Astrocyte (in vitro differentiated cells and primary cell): ENCODE data around the gene UBN2. TPM values are rescaled to one million over a fixed set of nuclear protein-coding genes. Genes with fewer than 3 reads are reported as not detected.

Experiments
- DNase-seq: peaks from one replicate; pipeline ENCODE4 v3.0.0-alpha.2; 2010; ENCODE audit warnings: low read depth
- FAIRE-seq: peaks from 2 replicates; lab custom pipeline; 2011; peaks lifted over from hg19 to GRCh38; lab: Jason Lieb, UNC
- H2AFZ ChIP-seq: 2 replicates; pipeline ENCODE4 v1.6.0; 2012; ENCODE audit warnings: low read depth, low read length, inconsistent platforms
- H3K27ac ChIP-seq: 2 replicates; pipeline ENCODE4 v1.5.1; 2011; ENCODE audit warnings: low read depth, low read length, inconsistent platforms
- H3K27me3 ChIP-seq: 2 replicates; pipeline ENCODE4 v1.6.0; 2011; ENCODE audit warnings: low read length, inconsistent platforms; ENCODE audit not compliant: insufficient read depth
- H3K36me3 ChIP-seq: 2 replicates; pipeline ENCODE4 v1.5.1; 2011; ENCODE audit warnings: low read length, inconsistent platforms; ENCODE audit not compliant: insufficient read depth
- H3K4me1 ChIP-seq: 2 replicates; pipeline ENCODE4 v1.5.1; 2011; ENCODE audit warnings: low read length, inconsistent platforms; ENCODE audit not compliant: insufficient read depth
- H3K4me2 ChIP-seq: 2 replicates; pipeline ENCODE4 v1.6.0; 2012; ENCODE audit warnings: low read length, inconsistent platforms
- H3K4me3 ChIP-seq: 2 replicates; pipeline ENCODE4 v1.5.1; 2011; ENCODE audit warnings: low read depth, mild to moderate bottlenecking, low read length, inconsistent platforms; ENCODE audit not compliant: insufficient read depth
- H3K79me2 ChIP-seq: 2 replicates; pipeline ENCODE4 v1.6.0; 2012; ENCODE audit warnings: mild to moderate bottlenecking, low read length, inconsistent platforms; ENCODE audit not compliant: insufficient read depth
- H3K9ac ChIP-seq: 2 replicates; pipeline ENCODE4 v1.6.0; 2012; ENCODE audit warnings: mild to moderate bottlenecking, low read length, inconsistent platforms
- H3K9me3 ChIP-seq: 2 replicates; pipeline ENCODE4 v1.5.1; 2012; ENCODE audit warnings: low read depth, mild to moderate bottlenecking, low read length, inconsistent platforms; ENCODE audit not compliant: insufficient read depth
- H4K20me1 ChIP-seq: 2 replicates; pipeline ENCODE4 v1.6.0; 2012; ENCODE audit warnings: low read length, inconsistent platforms; ENCODE audit not compliant: insufficient read depth
- H3K27ac Mint-ChIP-seq: one replicate; pipeline ENCODE4 v1.8.0; 2021; ENCODE audit warnings: mild to moderate bottlenecking, mixed read lengths; ENCODE audit not compliant: unreplicated experiment
- H3K27me3 Mint-ChIP-seq: one replicate; pipeline ENCODE4 v1.8.0; 2021; ENCODE audit warnings: low read depth, mixed read lengths; ENCODE audit not compliant: unreplicated experiment
- H3K36me3 Mint-ChIP-seq: one replicate; pipeline ENCODE4 v1.8.0; 2021; ENCODE audit warnings: low read depth, mixed read lengths; ENCODE audit not compliant: unreplicated experiment
- H3K4me1 Mint-ChIP-seq: one replicate; pipeline ENCODE4 v1.8.0; 2021; ENCODE audit warnings: low read depth, mixed read lengths; ENCODE audit not compliant: unreplicated experiment
- H3K4me3 Mint-ChIP-seq: one replicate; pipeline ENCODE4 v1.8.0; 2021; ENCODE audit warnings: mild to moderate bottlenecking, moderate library complexity, mixed read lengths; ENCODE audit not compliant: unreplicated experiment
- H3K9me3 Mint-ChIP-seq: one replicate; pipeline ENCODE4 v1.8.0; 2021; ENCODE audit warnings: mild to moderate bottlenecking, mixed read lengths; ENCODE audit not compliant: unreplicated experiment
- CTCF ChIP-seq: IDR thresholded peaks from 2 replicates; pipeline ENCODE4 v1.5.1; 2011; ENCODE audit warnings: low read depth, mild to moderate bottlenecking, inconsistent platforms, low read length, moderate library complexity; ENCODE audit not compliant: insufficient read depth
- EZH2 ChIP-seq: IDR thresholded peaks from 2 replicates; pipeline ENCODE4 v1.6.1; 2012; ENCODE audit warnings: mild to moderate bottlenecking, low read length, inconsistent platforms; ENCODE audit not compliant: insufficient read depth
- total RNA-seq: library from RNA; stranded (reverse); gene quantifications from 2 replicates; pipeline ENCODE4 v1.2.1, GENCODE V29; 2021

The UBN2 gene
- total RNA-seq, 1 donor from 2014 or later: 16.5 TPM

- no peaks in the 10 kb centered on the region for H3K36me3 Mint-ChIP-seq
- H3K4me1 Mint-ChIP-seq: peaks cover 7% of the 10 kb centered on the region
- Histone ChIP-seq H3K27me3 (no peaks in the 10 kb centered on the region), H3K27ac (no peak overlapping the region), H3K9ac (no peak overlapping the region), H3K36me3 (no peaks in the 10 kb centered on the region), H3K79me2 (peaks cover 22% of the 10 kb centered on the region), H2AFZ (no peak overlapping the region), H3K4me1 (peaks cover 9% of the 10 kb centered on the region), H3K4me3 (no peak overlapping the region), H3K9me3 (no peaks in the 10 kb centered on the region), H3K4me2 (no peak overlapping the region), H4K20me1 (no peaks in the 10 kb centered on the region)
- H3K27me3 Mint-ChIP-seq: no peaks in the 10 kb centered on the region
- FAIRE-seq (no peak), DNase-seq (no peak)
- peak overlapping the region; percentile 96 for H3K4me3 Mint-ChIP-seq
- no peak for TF ChIP-seq EZH2
- TF ChIP-seq CTCF: no peak
- H3K9me3 Mint-ChIP-seq: peaks cover 4% of the 10 kb centered on the region
- peak overlapping the region; percentile 3 for H3K27ac Mint-ChIP-seq
These were observed 108.0 kb downstream of the UBN2 start for GRCh38 chr7:139339025-139339424.

GRCh38 chr7:139339698-139340036 lies 108.6 kb downstream of the UBN2 start:
- no peaks in the 10 kb centered on the region for H3K27me3 Mint-ChIP-seq
- Histone ChIP-seq H3K36me3 (no peaks in the 10 kb centered on the region), H3K4me2 (peak overlapping the region; percentile 95), H3K9me3 (no peaks in the 10 kb centered on the region), H3K27me3 (no peaks in the 10 kb centered on the region), H3K4me1 (peaks cover 9% of the 10 kb centered on the region), H3K9ac (no peak overlapping the region), H3K4me3 (peak overlapping the region; percentile 85), H4K20me1 (no peaks in the 10 kb centered on the region), H3K27ac (peak overlapping the region; percentile 98), H2AFZ (peak overlapping the region; percentile 65), H3K79me2 (peaks cover 26% of the 10 kb centered on the region)
- peaks cover 4% of the 10 kb centered on the region for H3K9me3 Mint-ChIP-seq
- DNase-seq (no peak), FAIRE-seq (no peak)
- TF ChIP-seq CTCF: no peak
- no peak for TF ChIP-seq EZH2
- H3K36me3 Mint-ChIP-seq: no peaks in the 10 kb centered on the region
- H3K27ac Mint-ChIP-seq: peak overlapping the region; percentile 99
- peak overlapping the region; percentile 96 for H3K4me3 Mint-ChIP-seq
- peaks cover 7% of the 10 kb centered on the region for H3K4me1 Mint-ChIP-seq

GRCh38 chr7:139340037-139340807 lies 109.2 kb downstream of the UBN2 start:
- peak; percentile 60 for FAIRE-seq
- Mint-ChIP-seq H3K27me3 (no peaks in the 10 kb centered on the region), H3K4me3 (peak overlapping the region; percentile 96), H3K4me1 (peaks cover 7% of the 10 kb centered on the region), H3K36me3 (no peaks in the 10 kb centered on the region), H3K27ac (peak overlapping the region; percentile 99), H3K9me3 (peaks cover 4% of the 10 kb centered on the region)
- Histone ChIP-seq H3K36me3 (no peaks in the 10 kb centered on the region), H3K4me3 (peak overlapping the region; percentile 85), H3K27me3 (no peaks in the 10 kb centered on the region), H3K27ac (peak overlapping the region; percentile 98), H3K4me1 (peaks cover 9% of the 10 kb centered on the region), H4K20me1 (no peaks in the 10 kb centered on the region), H3K9ac (peak overlapping the region; percentile 97), H3K79me2 (peaks cover 26% of the 10 kb centered on the region), H2AFZ (peak overlapping the region; percentile 94), H3K9me3 (no peaks in the 10 kb centered on the region), H3K4me2 (peak overlapping the region; percentile 95)
- DNase-seq: peak; percentile 98
- TF ChIP-seq CTCF (peak; percentile 63), EZH2 (no peak)
